A549 (cell line): Measurements from ENCODE around the gene TUT4.

Experiments
- CTCF ChIP-seq: fragments of >200 bp; sonication (Bioruptor Twin); formaldehyde crosslinking; IDR thresholded peaks from 3 replicates; pipeline ENCODE4 v1.5.1; 2016
- MAX ChIP-seq: IDR thresholded peaks from 2 replicates; pipeline ENCODE4 v1.6.1; 2012
- PHF8 ChIP-seq: fragments of 200-600 bp; sonication (generic); IDR thresholded peaks from 2 replicates; pipeline ENCODE4 v1.6.1; 2016; ENCODE audit warnings: low read depth, mild to moderate bottlenecking, antibody characterized with exemption, moderate library complexity, borderline replicate concordance
- TF ChIP-seq, protein P1 (sequence below): fragments of 200-600 bp; sonication (generic); IDR thresholded peaks from 2 replicates; pipeline ENCODE4 v1.6.1; 2016; ENCODE audit warnings: antibody characterized with exemption, mild to moderate bottlenecking, moderate library complexity
- TF ChIP-seq, protein P2 (sequence below): fragments of 250-450 bp; sonication (Bioruptor Pico); IDR thresholded peaks from 2 replicates; pipeline ENCODE4 v1.5.0; 2020; ENCODE audit warnings: low read depth, mild to moderate bottlenecking, moderate library complexity

- no peak for TF ChIP-seq CTCF
- TF ChIP-seq, protein P1, sequence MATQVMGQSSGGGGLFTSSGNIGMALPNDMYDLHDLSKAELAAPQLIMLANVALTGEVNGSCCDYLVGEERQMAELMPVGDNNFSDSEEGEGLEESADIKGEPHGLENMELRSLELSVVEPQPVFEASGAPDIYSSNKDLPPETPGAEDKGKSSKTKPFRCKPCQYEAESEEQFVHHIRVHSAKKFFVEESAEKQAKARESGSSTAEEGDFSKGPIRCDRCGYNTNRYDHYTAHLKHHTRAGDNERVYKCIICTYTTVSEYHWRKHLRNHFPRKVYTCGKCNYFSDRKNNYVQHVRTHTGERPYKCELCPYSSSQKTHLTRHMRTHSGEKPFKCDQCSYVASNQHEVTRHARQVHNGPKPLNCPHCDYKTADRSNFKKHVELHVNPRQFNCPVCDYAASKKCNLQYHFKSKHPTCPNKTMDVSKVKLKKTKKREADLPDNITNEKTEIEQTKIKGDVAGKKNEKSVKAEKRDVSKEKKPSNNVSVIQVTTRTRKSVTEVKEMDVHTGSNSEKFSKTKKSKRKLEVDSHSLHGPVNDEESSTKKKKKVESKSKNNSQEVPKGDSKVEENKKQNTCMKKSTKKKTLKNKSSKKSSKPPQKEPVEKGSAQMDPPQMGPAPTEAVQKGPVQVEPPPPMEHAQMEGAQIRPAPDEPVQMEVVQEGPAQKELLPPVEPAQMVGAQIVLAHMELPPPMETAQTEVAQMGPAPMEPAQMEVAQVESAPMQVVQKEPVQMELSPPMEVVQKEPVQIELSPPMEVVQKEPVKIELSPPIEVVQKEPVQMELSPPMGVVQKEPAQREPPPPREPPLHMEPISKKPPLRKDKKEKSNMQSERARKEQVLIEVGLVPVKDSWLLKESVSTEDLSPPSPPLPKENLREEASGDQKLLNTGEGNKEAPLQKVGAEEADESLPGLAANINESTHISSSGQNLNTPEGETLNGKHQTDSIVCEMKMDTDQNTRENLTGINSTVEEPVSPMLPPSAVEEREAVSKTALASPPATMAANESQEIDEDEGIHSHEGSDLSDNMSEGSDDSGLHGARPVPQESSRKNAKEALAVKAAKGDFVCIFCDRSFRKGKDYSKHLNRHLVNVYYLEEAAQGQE, result no peak
- TF ChIP-seq, protein P2, sequence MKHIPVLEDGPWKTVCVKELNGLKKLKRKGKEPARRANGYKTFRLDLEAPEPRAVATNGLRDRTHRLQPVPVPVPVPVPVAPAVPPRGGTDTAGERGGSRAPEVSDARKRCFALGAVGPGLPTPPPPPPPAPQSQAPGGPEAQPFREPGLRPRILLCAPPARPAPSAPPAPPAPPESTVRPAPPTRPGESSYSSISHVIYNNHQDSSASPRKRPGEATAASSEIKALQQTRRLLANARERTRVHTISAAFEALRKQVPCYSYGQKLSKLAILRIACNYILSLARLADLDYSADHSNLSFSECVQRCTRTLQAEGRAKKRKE (CRISPR knock-in tag), result no peak
- no peak for TF ChIP-seq MAX
- no peak for TF ChIP-seq PHF8
Observed at GRCh38 chr1:52533713-52534112, 19.2 kb downstream of the TUT4 start.
